ENCODE data around the gene AKR7A3. TPM values are rescaled to one million over a fixed set of nuclear protein-coding genes. Genes with fewer than 3 reads are reported as not detected.

AKR7A3 gene
- total and polyA plus RNA-seq, 7 donors: 0.71 to 110 (median 1.9) TPM

- Histone ChIP-seq H3K4me1 (peaks cover 0 to 36% (median 30%) of the 10 kb centered on the region in 4 donors), H3K9me3 (no peaks in the 10 kb centered on the region), H3K36me3 (peaks cover 4 to 15% (median 12%) of the 10 kb centered on the region in 4 donors), H3K4me3 (peak within 1 kb of the TSS; percentile 84 to 94 (median 88)), H3K27me3 (no peaks in the 10 kb centered on the region), H3K27ac (peak within 1 kb of the TSS; percentile 85 to 94 (median 92))
- TF ChIP-seq POLR2AphosphoS5 (IDR thresholded peaks at IDR 0.05) (peak; percentile 57 to 81 (median 78)), EP300 (IDR thresholded peaks at IDR 0.05) (no peak), CTCF (IDR thresholded peaks at IDR 0.05) (peak in 2 of 4 experiments; percentile 12 to 26), POLR2A (IDR thresholded peaks at IDR 0.05) (peak in 1 of 2 donors; percentile 39)
- intact Hi-C loops (cut with DNase I): loop anchor here (2.0 to 5.0 kb wide), 2 partner anchors 61 to 75 kb away; partner anchors contain the start of genes EMC1 and MRTO4
- DNase-seq: peak; percentile 95
- 1% methylated on average over 105 of the region's 105 CpGs for WGBS, 2 donors
Observed at GRCh38 chr1:19311931-19312781, 23.6 kb upstream of the AKR7A3 start, which contains the start of the genes AKR7A2 and SLC66A1. TSS of gene AKR7A2 (minus strand) at chr1:19312144. CDS start at chr1:19312124, 20 bp downstream. TSS of gene SLC66A1 (plus strand) at chr1:19312326. CDS start at chr1:19317678, 5,352 bp downstream.

DNA sequence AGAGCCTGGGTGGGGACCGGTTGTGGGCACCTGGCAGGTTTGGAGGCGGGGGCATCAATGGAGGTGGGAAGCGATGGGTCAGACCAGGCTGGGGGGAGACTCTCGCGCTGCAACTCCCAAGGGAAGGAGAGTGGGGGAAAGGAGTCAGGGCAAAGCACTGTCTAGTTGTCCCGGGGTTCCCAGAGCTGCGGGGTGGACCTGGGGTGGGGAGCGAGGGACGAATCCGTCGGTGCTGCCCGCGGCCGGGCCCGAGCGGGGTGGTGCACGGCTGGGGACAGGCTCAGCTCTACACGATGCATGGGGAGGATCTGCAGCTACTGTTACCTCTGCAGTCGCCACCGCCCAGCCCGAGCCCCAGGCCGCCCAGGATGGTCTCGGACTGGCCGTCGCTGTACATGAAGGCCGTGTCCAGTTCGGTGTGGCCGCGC, 22.9 kb upstream of the AKR7A3 start:
- H3K9me3 ChIP-seq: no peaks in the 10 kb centered on the region
- peak overlapping the region; percentile 84 to 94 (median 88) for H3K4me3 ChIP-seq
- WGBS, 2 donors: 0 to 1% methylated on average over 29 of the region's 29 CpGs
- peak; percentile 75 for DNase-seq
- H3K4me1 ChIP-seq: peaks cover 0 to 36% (median 30%) of the 10 kb centered on the region in 4 donors
- no peak for TF ChIP-seq POLR2AphosphoS5 (IDR thresholded peaks at IDR 0.05)
- no peak for TF ChIP-seq CTCF (IDR thresholded peaks at IDR 0.05)
- TF ChIP-seq EP300 (IDR thresholded peaks at IDR 0.05): no peak
- no peak for TF ChIP-seq POLR2A (IDR thresholded peaks at IDR 0.05)
- peaks cover 9 to 21% (median 19%) of the 10 kb centered on the region in 4 donors for H3K36me3 ChIP-seq
- no peaks in the 10 kb centered on the region for H3K27me3 ChIP-seq
- intact Hi-C loops (cut with DNase I): loop anchor here (2.0 to 5.0 kb wide), 2 partner anchors 61 to 76 kb away; partner anchors contain the start of genes EMC1 and MRTO4
- peak overlapping the region; percentile 85 to 94 (median 92) for H3K27ac ChIP-seq

- 39 to 46% methylated on average over 13 of the region's 13 CpGs for WGBS, 2 donors
- H3K36me3 ChIP-seq: peaks cover 9 to 27% (median 22%) of the 10 kb centered on the region in 4 donors
- H3K4me1 ChIP-seq: peaks cover 0 to 36% (median 29%) of the 10 kb centered on the region in 4 donors
- no peak for TF ChIP-seq EP300 (IDR thresholded peaks at IDR 0.05)
- DNase-seq: peak; percentile 40
- intact Hi-C loops (cut with DNase I): loop anchor here (2.0 to 5.0 kb wide), 2 partner anchors 60 to 76 kb away; partner anchors contain the start of genes EMC1 and MRTO4
- H3K4me3 ChIP-seq: peak overlapping the region; percentile 84 to 94 (median 88)
- H3K27me3 ChIP-seq: no peaks in the 10 kb centered on the region
- peak overlapping the region; percentile 85 to 94 (median 92) for H3K27ac ChIP-seq
- no peaks in the 10 kb centered on the region for H3K9me3 ChIP-seq
Observed at GRCh38 chr1:19310720-19311502, 22.3 kb upstream of the AKR7A3 start.

- H3K27me3 ChIP-seq: no peaks in the 10 kb centered on the region
- TF ChIP-seq EP300 (IDR thresholded peaks at IDR 0.05): no peak
- TF ChIP-seq POLR2AphosphoS5 (IDR thresholded peaks at IDR 0.05): no peak
- TF ChIP-seq CTCF (IDR thresholded peaks at IDR 0.05): no peak
- no peak for TF ChIP-seq POLR2A (IDR thresholded peaks at IDR 0.05)
- H3K4me1 ChIP-seq: peaks cover 0 to 31% (median 25%) of the 10 kb centered on the region in 4 donors
- DNase-seq: peak; percentile 39
- no peaks in the 10 kb centered on the region for H3K9me3 ChIP-seq
- peaks cover 9 to 36% (median 26%) of the 10 kb centered on the region in 4 donors for H3K36me3 ChIP-seq
- H3K27ac ChIP-seq: no peak overlapping the region
- intact Hi-C loops (cut with DNase I): loop anchor here (2.0 to 5.0 kb wide), 2 partner anchors 59 to 77 kb away; partner anchors contain the start of genes EMC1 and MRTO4
- no peak overlapping the region for H3K4me3 ChIP-seq
- WGBS, 2 donors: 92 to 93% methylated on average over 7 of the region's 7 CpGs
Observed at GRCh38 chr1:19310061-19310460, 21.5 kb upstream of the AKR7A3 start.
